CD4-positive, alpha-beta memory T cell (primary cell): ENCODE measurements around the gene ETV6. TPM values are rescaled to one million over a fixed set of nuclear protein-coding genes. Genes with fewer than 3 reads are reported as not detected.

Experiments used
- CTCF ChIA-PET: fragments of 350-600 bp; sonication (Branson Sonifier 250); formaldehyde crosslinking; loops from one replicate; lab custom pipeline; 2021; ENCODE audit warnings: inconsistent platforms; ENCODE audit not compliant: partially characterized antibody; lab: Charles Lee
- POLR2A ChIA-PET: fragments of 350-600 bp; sonication (Branson Sonifier 250); formaldehyde crosslinking; loops from one replicate; lab custom pipeline; 2021; ENCODE audit not compliant: partially characterized antibody; lab: Charles Lee
- DNase-seq, 5 donors: peaks; one replicate each; pipeline versions ENCODE4 v3.0.0 to v3.0.0-alpha.2; 2020 to 2022; ENCODE audit warnings: mixed read lengths in 1 of 5
- H3K27ac ChIP-seq: one replicate; pipeline ENCODE4 v1.7.0; 2013; ENCODE audit warnings: low read depth, low read length
- H3K27me3 ChIP-seq: 2 replicates; pipeline ENCODE4 v1.7.0; 2013; ENCODE audit warnings: mild to moderate bottlenecking, low read length, moderate library complexity; ENCODE audit not compliant: insufficient read depth
- H3K36me3 ChIP-seq: 2 replicates; pipeline ENCODE4 v1.7.0; 2013; ENCODE audit warnings: mild to moderate bottlenecking, low read length, moderate library complexity; ENCODE audit not compliant: insufficient read depth
- H3K4me1 ChIP-seq: 2 replicates; pipeline ENCODE4 v1.7.0; 2013; ENCODE audit warnings: mild to moderate bottlenecking, low read length, moderate library complexity; ENCODE audit not compliant: insufficient read depth
- H3K4me3 ChIP-seq, 2 donors: one replicate each; pipeline ENCODE4 v1.7.0; 2013; ENCODE audit warnings: low read length in 2 of 2, mild to moderate bottlenecking in 1 of 2
- H3K9me3 ChIP-seq, 2 donors: one replicate each; pipeline ENCODE4 v1.7.0; 2013; ENCODE audit warnings: low read length in 2 of 2, control low read depth in 1 of 2; ENCODE audit not compliant: control insufficient read depth in 1 of 2
- H3K27ac Mint-ChIP-seq, 7 donors: one replicate each; pipeline ENCODE4 v1.8.0; 2020 to 2021; ENCODE audit warnings: mixed read lengths in 7 of 7, mild to moderate bottlenecking in 6 of 7, inconsistent platforms in 3 of 7, moderate library complexity in 3 of 7
- H3K27me3 Mint-ChIP-seq, 2 donors: one replicate each; pipeline ENCODE4 v1.8.0; 2020 to 2021; ENCODE audit warnings: mixed read lengths in 2 of 2
- H3K36me3 Mint-ChIP-seq, 2 donors: one replicate each; pipeline ENCODE4 v1.8.0; 2020 to 2021; ENCODE audit warnings: mixed read lengths in 2 of 2, inconsistent platforms in 1 of 2, mild to moderate bottlenecking in 1 of 2
- H3K4me1 Mint-ChIP-seq, 4 donors: one replicate each; pipeline ENCODE4 v1.8.0; 2020 to 2021; ENCODE audit warnings: mixed read lengths in 4 of 4, mild to moderate bottlenecking in 1 of 4
- H3K4me3 Mint-ChIP-seq, 8 donors: one replicate each; pipeline ENCODE4 v1.8.0; 2020 to 2021; ENCODE audit warnings: mixed read lengths in 8 of 8, mild to moderate bottlenecking in 7 of 8, moderate library complexity in 6 of 8, inconsistent platforms in 3 of 8
- H3K9me3 Mint-ChIP-seq, 8 donors: one replicate each; pipeline ENCODE4 v1.8.0; 2020 to 2021; ENCODE audit warnings: mixed read lengths in 8 of 8, mild to moderate bottlenecking in 5 of 8, inconsistent platforms in 3 of 8, moderate library complexity in 1 of 8
- intact Hi-C: fragments of 100-400 bp; cut with micrococcal nuclease; formaldehyde crosslinking; loops from one replicate; pipeline ENCODE4 v1.15.1; 2023
- polyA plus RNA-seq, 2 donors: library from polyadenylated mRNA; unstranded; fragments of 300-500 nt; fragmentation: Illumina TruSeq; gene quantifications; one replicate each; pipeline ENCODE4 v1.2.3, GENCODE V29; 2021
- total RNA-seq, 2 experiments: library from RNA; stranded (reverse); gene quantifications; one replicate each; pipeline ENCODE4 v1.2.3, GENCODE V29; 2021

Gene ETV6
- total and polyA plus RNA-seq, 4 experiments from 2014 or later: 3.3 to 43.9 (median 25.7) TPM

DNA sequence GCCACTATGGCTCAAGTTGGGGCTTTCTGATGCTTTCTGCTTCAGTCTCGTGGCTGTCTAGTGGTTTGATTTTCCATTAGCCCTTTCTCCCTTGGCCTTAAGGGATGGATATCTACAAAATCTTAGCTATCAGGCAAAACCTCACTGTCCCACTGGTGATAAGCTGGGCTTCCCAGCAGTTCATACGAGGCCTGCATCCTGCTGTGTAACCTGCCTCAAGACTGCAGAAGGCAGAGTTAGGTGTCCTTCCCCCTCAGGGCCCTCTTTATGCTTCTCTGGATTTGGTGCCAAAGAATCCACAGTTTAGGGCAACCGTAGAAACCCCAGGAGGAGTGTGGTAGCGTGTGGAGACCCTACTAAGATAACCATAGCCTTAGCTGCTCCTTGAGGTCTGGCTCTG lies 38.9 kb downstream of the ETV6 start:
- Histone ChIP-seq H3K27me3 (no peaks in the 10 kb centered on the region), H3K4me3 (no peak overlapping the region), H3K36me3 (no peaks in the 10 kb centered on the region), H3K4me1 (peaks cover 17% of the 10 kb centered on the region), H3K9me3 (no peaks in the 10 kb centered on the region), H3K27ac (no peak overlapping the region)
- Mint-ChIP-seq H3K4me1 (peaks cover 39 to 72% (median 55%) of the 10 kb centered on the region in 4 donors), H3K36me3 (peaks cover 4 to 13% of the 10 kb centered on the region in 2 donors), H3K4me3 (no peak overlapping the region), H3K27me3 (no peaks in the 10 kb centered on the region), H3K9me3 (no peaks in the 10 kb centered on the region), H3K27ac (peak overlapping the region in 2 of 7 donors; percentile 48 to 65)
- CTCF ChIA-PET: interaction anchor here (1.5 kb wide), 1 partner anchor 18 kb away, joined by 5 read pairs; no protein-coding TSS in a partner anchor
- POLR2A ChIA-PET: no interaction called here
- no peak for DNase-seq
- intact Hi-C loops: no loop called here

DNA sequence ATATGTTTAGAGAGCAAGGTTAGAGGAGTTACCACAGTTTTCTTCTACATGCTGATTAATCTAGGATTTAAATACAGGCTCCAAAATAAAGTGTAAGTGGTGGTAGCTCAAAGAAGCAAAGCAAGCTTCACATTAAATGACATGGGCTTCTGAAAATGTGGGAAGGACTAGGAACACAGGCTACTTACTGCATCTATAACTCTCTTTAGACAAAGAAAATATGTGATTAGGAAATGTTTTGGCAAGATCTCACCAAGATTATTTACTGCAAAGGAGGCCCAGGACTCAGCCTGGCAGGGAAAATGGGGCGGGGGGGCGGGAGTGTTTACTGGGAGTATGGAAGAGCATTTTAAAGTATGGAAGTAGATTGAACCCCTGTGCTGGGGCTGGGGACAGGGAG lies 39.4 kb downstream of the ETV6 start:
- Histone ChIP-seq H3K27ac (no peak overlapping the region), H3K36me3 (no peaks in the 10 kb centered on the region), H3K4me3 (no peak overlapping the region), H3K27me3 (no peaks in the 10 kb centered on the region), H3K9me3 (no peaks in the 10 kb centered on the region), H3K4me1 (peaks cover 17% of the 10 kb centered on the region)
- H3K27me3 Mint-ChIP-seq: no peaks in the 10 kb centered on the region
- H3K36me3 Mint-ChIP-seq: peaks cover 4 to 14% of the 10 kb centered on the region in 2 donors
- intact Hi-C loops: no loop called here
- peaks cover 41 to 72% (median 53%) of the 10 kb centered on the region in 4 donors for H3K4me1 Mint-ChIP-seq
- POLR2A ChIA-PET: no interaction called here
- no peak overlapping the region for H3K4me3 Mint-ChIP-seq
- CTCF ChIA-PET: interaction anchor here (1.5 kb wide), 1 partner anchor 19 kb away, joined by 5 read pairs; no protein-coding TSS in a partner anchor
- no peaks in the 10 kb centered on the region for H3K9me3 Mint-ChIP-seq
- H3K27ac Mint-ChIP-seq: peak overlapping the region in 1 of 7 donors; percentile 14
- no peak for DNase-seq

GRCh38 chr12:11689591-11690186 lies 40.2 kb downstream of the ETV6 start:
- Mint-ChIP-seq H3K27ac (peak overlapping the region in 1 of 7 donors; percentile 27), H3K27me3 (no peaks in the 10 kb centered on the region), H3K36me3 (peaks cover 4 to 15% of the 10 kb centered on the region in 2 donors), H3K4me1 (peaks cover 42 to 71% (median 55%) of the 10 kb centered on the region in 4 donors), H3K9me3 (no peaks in the 10 kb centered on the region), H3K4me3 (no peak overlapping the region)
- Histone ChIP-seq H3K27ac (no peak overlapping the region), H3K4me3 (no peak overlapping the region), H3K9me3 (no peaks in the 10 kb centered on the region), H3K36me3 (no peaks in the 10 kb centered on the region), H3K27me3 (no peaks in the 10 kb centered on the region), H3K4me1 (peaks cover 13% of the 10 kb centered on the region)
- intact Hi-C loops: no loop called here
- ChIA-PET POLR2A (no interaction called here), CTCF (interaction anchor here (1.4 to 1.5 kb wide), 2 partner anchors 10 to 20 kb away, joined by 4 to 5 read pairs; no protein-coding TSS in a partner anchor)
- no peak for DNase-seq

- Mint-ChIP-seq H3K27me3 (no peaks in the 10 kb centered on the region), H3K4me3 (no peak overlapping the region), H3K27ac (no peak overlapping the region), H3K36me3 (peaks cover 7 to 27% of the 10 kb centered on the region in 2 donors), H3K9me3 (no peaks in the 10 kb centered on the region), H3K4me1 (peaks cover 40 to 67% (median 54%) of the 10 kb centered on the region in 4 donors)
- no peaks in the 10 kb centered on the region for H3K36me3 ChIP-seq
- H3K9me3 ChIP-seq: no peaks in the 10 kb centered on the region
- no peak overlapping the region for H3K4me3 ChIP-seq
- DNase-seq: no peak
- intact Hi-C loops: no loop called here
- peaks cover 13% of the 10 kb centered on the region for H3K4me1 ChIP-seq
- H3K27me3 ChIP-seq: no peaks in the 10 kb centered on the region
- ChIA-PET POLR2A (no interaction called here), CTCF (no interaction called here)
- H3K27ac ChIP-seq: no peak overlapping the region
Observed at GRCh38 chr12:11693067-11693466, 43.6 kb downstream of the ETV6 start.

GRCh38 chr12:11693601-11694000 lies 44.1 kb downstream of the ETV6 start:
- no peaks in the 10 kb centered on the region for H3K27me3 Mint-ChIP-seq
- peaks cover 13% of the 10 kb centered on the region for H3K4me1 ChIP-seq
- H3K27me3 ChIP-seq: no peaks in the 10 kb centered on the region
- intact Hi-C loops: no loop called here
- no peak for DNase-seq
- H3K9me3 ChIP-seq: no peaks in the 10 kb centered on the region
- H3K9me3 Mint-ChIP-seq: no peaks in the 10 kb centered on the region
- POLR2A ChIA-PET: interaction anchor here (0.6 kb wide), 1 partner anchor 1015 kb away, joined by 3 read pairs; no protein-coding TSS in a partner anchor
- no peak overlapping the region for H3K27ac ChIP-seq
- H3K4me3 Mint-ChIP-seq: no peak overlapping the region
- CTCF ChIA-PET: interaction anchor here (0.8 kb wide), 1 partner anchor 339 kb away, joined by 3 read pairs; no protein-coding TSS in a partner anchor
- H3K4me3 ChIP-seq: no peak overlapping the region
- H3K4me1 Mint-ChIP-seq: peaks cover 44 to 68% (median 55%) of the 10 kb centered on the region in 4 donors
- H3K36me3 ChIP-seq: no peaks in the 10 kb centered on the region
- H3K27ac Mint-ChIP-seq: peak overlapping the region in 1 of 7 donors; percentile 20
- peaks cover 7 to 29% of the 10 kb centered on the region in 2 donors for H3K36me3 Mint-ChIP-seq

DNA sequence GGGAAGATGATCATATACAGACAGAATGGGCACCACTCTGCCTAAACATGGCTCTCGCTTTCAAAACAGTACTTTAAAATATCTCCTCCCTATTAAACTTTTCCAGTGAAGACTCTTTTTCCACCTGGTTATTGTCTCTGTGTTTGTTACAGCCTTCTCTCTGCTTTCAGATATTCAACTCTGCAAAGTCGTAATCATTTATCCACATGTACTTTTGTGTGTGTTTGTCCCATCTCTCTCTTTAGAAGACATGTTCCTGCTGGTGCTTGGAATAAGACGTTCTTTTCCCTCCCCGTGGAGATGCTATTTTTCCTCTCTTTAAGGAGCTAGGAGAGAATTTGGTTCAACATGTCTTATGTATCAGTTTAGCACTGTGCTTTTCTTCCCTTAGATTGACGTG lies 45.1 kb downstream of the ETV6 start:
- ChIA-PET CTCF (no interaction called here), POLR2A (no interaction called here)
- no peaks in the 10 kb centered on the region for H3K9me3 Mint-ChIP-seq

GRCh38 chr12:11695321-11695720 lies 45.8 kb downstream of the ETV6 start:
- no peaks in the 10 kb centered on the region for H3K9me3 ChIP-seq
- Mint-ChIP-seq H3K27ac (peak overlapping the region in 1 of 7 donors; percentile 27), H3K4me3 (no peak overlapping the region), H3K4me1 (peaks cover 38 to 71% (median 52%) of the 10 kb centered on the region in 4 donors), H3K9me3 (no peaks in the 10 kb centered on the region), H3K27me3 (no peaks in the 10 kb centered on the region), H3K36me3 (peaks cover 4 to 29% of the 10 kb centered on the region in 2 donors)
- CTCF ChIA-PET: no interaction called here
- peaks cover 13% of the 10 kb centered on the region for H3K4me1 ChIP-seq
- no peak for DNase-seq
- intact Hi-C loops: no loop called here
- H3K27me3 ChIP-seq: no peaks in the 10 kb centered on the region
- H3K27ac ChIP-seq: no peak overlapping the region
- POLR2A ChIA-PET: no interaction called here
- H3K4me3 ChIP-seq: no peak overlapping the region
- H3K36me3 ChIP-seq: no peaks in the 10 kb centered on the region

More for the DNA sequence above, 45.1 kb downstream of the ETV6 start:
- Histone ChIP-seq H3K36me3 (no peaks in the 10 kb centered on the region), H3K9me3 (no peaks in the 10 kb centered on the region), H3K4me3 (no peak overlapping the region), H3K27me3 (no peaks in the 10 kb centered on the region), H3K27ac (no peak overlapping the region), H3K4me1 (peaks cover 13% of the 10 kb centered on the region)
- Mint-ChIP-seq H3K4me1 (peaks cover 42 to 71% (median 53%) of the 10 kb centered on the region in 4 donors), H3K36me3 (peaks cover 7 to 29% of the 10 kb centered on the region in 2 donors), H3K27me3 (no peaks in the 10 kb centered on the region), H3K4me3 (no peak overlapping the region), H3K27ac (peak overlapping the region in 1 of 7 donors; percentile 43)
- DNase-seq: no peak
- intact Hi-C loops: no loop called here
